ENCODE data around the gene DOK3.
A peak's percentile ranks its signal among the peaks of the same experiment; 100 is the strongest.

The DOK3 gene

GRCh38 chr5:177467436-177467835 is 42.2 kb downstream of the DOK3 start:
- DNase-seq (ENCODE audit: low spot score): no peak

- DNase-seq (ENCODE audit: low spot score): no peak
Observed at GRCh38 chr5:177466861-177467260, 42.8 kb downstream of the DOK3 start.

GRCh38 chr5:177465044-177465443 is 44.6 kb downstream of the DOK3 start:
- no peak for DNase-seq (ENCODE audit: low spot score)

GRCh38 chr5:177462021-177462670 is 47.5 kb downstream of the DOK3 start:
- no peak for DNase-seq (ENCODE audit: low spot score)

- DNase-seq (ENCODE audit: low spot score): no peak
Observed at GRCh38 chr5:177459819-177460628, 49.6 kb downstream of the DOK3 start.

- no peak for DNase-seq (ENCODE audit: low spot score)
Observed at GRCh38 chr5:177459357-177459756, 50.3 kb downstream of the DOK3 start.

- no peak for DNase-seq (ENCODE audit: low spot score)
Observed at GRCh38 chr5:177458912-177459350, 50.7 kb downstream of the DOK3 start.

GRCh38 chr5:177457852-177458681 is 51.6 kb downstream of the DOK3 start:
- no peak for DNase-seq (ENCODE audit: low spot score)

GRCh38 chr5:177456976-177457851 is 52.4 kb downstream of the DOK3 start:
- DNase-seq (ENCODE audit: low spot score): peak; percentile 88

GRCh38 chr5:177456591-177456964 is 53.0 kb downstream of the DOK3 start:
- no peak for DNase-seq (ENCODE audit: low spot score)

GRCh38 chr5:177455661-177456590 is 53.7 kb downstream of the DOK3 start:
- peak; percentile 90 for DNase-seq (ENCODE audit: low spot score)

- peak; percentile 85 for DNase-seq (ENCODE audit: low spot score)
Observed at GRCh38 chr5:177455036-177455660, 54.5 kb downstream of the DOK3 start.

GRCh38 chr5:177454397-177455035 is 55.1 kb downstream of the DOK3 start:
- peak; percentile 91 for DNase-seq (ENCODE audit: low spot score)

- no peak for DNase-seq (ENCODE audit: low spot score)
Observed at GRCh38 chr5:177453852-177454396, 55.7 kb downstream of the DOK3 start.

GRCh38 chr5:177452688-177453638 is 56.7 kb downstream of the DOK3 start:
- DNase-seq (ENCODE audit: low spot score): no peak

All from D341Med (cell line).